ENCODE data around the gene SEPTIN2.

SEPTIN2 gene

GRCh38 chr2:241351640-241352031 is 35.9 kb downstream of the SEPTIN2 start:
- ATAC-seq (replicated peaks; ENCODE audit: extremely low read depth, poor library complexity, severe bottlenecking) (no peak), DNase-seq (ENCODE audit: low spot score in 2 of 2) (no peak)
- Mint-ChIP-seq H3K4me3 (no peak overlapping the region), H3K4me1 (peaks cover 5% of the 10 kb centered on the region), H3K27me3 (no peaks in the 10 kb centered on the region), H3K36me3 (ENCODE audit: insufficient read depth) (peaks cover 44% of the 10 kb centered on the region), H3K9me3 (no peaks in the 10 kb centered on the region), H3K27ac (ENCODE audit: low read depth) (no peak overlapping the region)

- Mint-ChIP-seq H3K4me1 (peaks cover 10% of the 10 kb centered on the region), H3K27ac (ENCODE audit: low read depth) (no peak overlapping the region), H3K9me3 (no peaks in the 10 kb centered on the region), H3K36me3 (ENCODE audit: insufficient read depth) (peaks cover 41% of the 10 kb centered on the region), H3K4me3 (no peak overlapping the region), H3K27me3 (no peaks in the 10 kb centered on the region)
- DNase-seq (ENCODE audit: low spot score in 2 of 2), result no peak
- ATAC-seq (replicated peaks; ENCODE audit: extremely low read depth, poor library complexity, severe bottlenecking), result no peak
Measured at GRCh38 chr2:241352227-241352626, 36.5 kb downstream of the SEPTIN2 start.

GRCh38 chr2:241354668-241355658 is 39.2 kb downstream of the SEPTIN2 start:
- no peak overlapping the region for H3K27ac Mint-ChIP-seq (ENCODE audit: low read depth)
- DNase-seq (ENCODE audit: low spot score in 2 of 2) (peak; percentile 24 to 59), ATAC-seq (replicated peaks; ENCODE audit: extremely low read depth, poor library complexity, severe bottlenecking) (peak; percentile 19)
- no peaks in the 10 kb centered on the region for H3K9me3 Mint-ChIP-seq
- peaks cover 25% of the 10 kb centered on the region for H3K36me3 Mint-ChIP-seq (ENCODE audit: insufficient read depth)
- no peaks in the 10 kb centered on the region for H3K27me3 Mint-ChIP-seq
- peaks cover 12% of the 10 kb centered on the region for H3K4me1 Mint-ChIP-seq
- no peak overlapping the region for H3K4me3 Mint-ChIP-seq

GRCh38 chr2:241355983-241356870 is 40.5 kb downstream of the SEPTIN2 start, which contains the start of gene FARP2:
Gene FARP2, plus strand, starts transcription at chr2:241356285. Its CDS starts 16,823 bp downstream, at chr2:241373108.
- H3K36me3 Mint-ChIP-seq (ENCODE audit: insufficient read depth), result peaks cover 15% of the 10 kb centered on the region
- H3K4me1 Mint-ChIP-seq, result peaks cover 12% of the 10 kb centered on the region
- ATAC-seq (replicated peaks; ENCODE audit: extremely low read depth, poor library complexity, severe bottlenecking), result peak; percentile 93
- H3K27ac Mint-ChIP-seq (ENCODE audit: low read depth), result peak within 1 kb of the TSS; percentile 7
- no peaks in the 10 kb centered on the region for H3K27me3 Mint-ChIP-seq
- H3K9me3 Mint-ChIP-seq, result no peaks in the 10 kb centered on the region
- DNase-seq (ENCODE audit: low spot score in 2 of 2), result peak; percentile 87 to 96
- H3K4me3 Mint-ChIP-seq, result peak within 1 kb of the TSS; percentile 66

- H3K27ac Mint-ChIP-seq (ENCODE audit: low read depth), result no peak overlapping the region
- peaks cover 9% of the 10 kb centered on the region for H3K36me3 Mint-ChIP-seq (ENCODE audit: insufficient read depth)
- peaks cover 12% of the 10 kb centered on the region for H3K4me1 Mint-ChIP-seq
- DNase-seq (ENCODE audit: low spot score in 2 of 2) (no peak), ATAC-seq (replicated peaks; ENCODE audit: extremely low read depth, poor library complexity, severe bottlenecking) (no peak)
- no peaks in the 10 kb centered on the region for H3K9me3 Mint-ChIP-seq
- H3K4me3 Mint-ChIP-seq, result peak overlapping the region; percentile 66
- H3K27me3 Mint-ChIP-seq, result no peaks in the 10 kb centered on the region
Measured at GRCh38 chr2:241356871-241357260, 41.1 kb downstream of the SEPTIN2 start.

- ATAC-seq (replicated peaks; ENCODE audit: extremely low read depth, poor library complexity, severe bottlenecking) (no peak), DNase-seq (ENCODE audit: low spot score in 2 of 2) (no peak)
- H3K9me3 Mint-ChIP-seq, result no peaks in the 10 kb centered on the region
- H3K4me3 Mint-ChIP-seq, result peak overlapping the region; percentile 66
- H3K27ac Mint-ChIP-seq (ENCODE audit: low read depth), result no peak overlapping the region
- peaks cover 12% of the 10 kb centered on the region for H3K4me1 Mint-ChIP-seq
- H3K27me3 Mint-ChIP-seq, result no peaks in the 10 kb centered on the region
- peaks cover 4% of the 10 kb centered on the region for H3K36me3 Mint-ChIP-seq (ENCODE audit: insufficient read depth)
Measured at GRCh38 chr2:241357531-241357930, 41.8 kb downstream of the SEPTIN2 start.

- H3K27me3 Mint-ChIP-seq, result no peaks in the 10 kb centered on the region
- no peaks in the 10 kb centered on the region for H3K9me3 Mint-ChIP-seq
- no peak overlapping the region for H3K27ac Mint-ChIP-seq (ENCODE audit: low read depth)
- ATAC-seq (replicated peaks; ENCODE audit: extremely low read depth, poor library complexity, severe bottlenecking), result no peak
- no peak for DNase-seq (ENCODE audit: low spot score in 2 of 2)
- H3K4me3 Mint-ChIP-seq, result no peak overlapping the region
- H3K4me1 Mint-ChIP-seq, result peaks cover 12% of the 10 kb centered on the region
- peaks cover 4% of the 10 kb centered on the region for H3K36me3 Mint-ChIP-seq (ENCODE audit: insufficient read depth)
Measured at GRCh38 chr2:241358470-241358869, 42.7 kb downstream of the SEPTIN2 start.

- DNase-seq (ENCODE audit: low spot score in 2 of 2) (no peak), ATAC-seq (replicated peaks; ENCODE audit: extremely low read depth, poor library complexity, severe bottlenecking) (no peak)
- no peaks in the 10 kb centered on the region for H3K27me3 Mint-ChIP-seq
- H3K27ac Mint-ChIP-seq (ENCODE audit: low read depth), result no peak overlapping the region
- peaks cover 11% of the 10 kb centered on the region for H3K4me1 Mint-ChIP-seq
- no peak overlapping the region for H3K4me3 Mint-ChIP-seq
- peaks cover under 1% of the 10 kb centered on the region for H3K36me3 Mint-ChIP-seq (ENCODE audit: insufficient read depth)
- H3K9me3 Mint-ChIP-seq, result no peaks in the 10 kb centered on the region
Measured at GRCh38 chr2:241359481-241360045, 43.8 kb downstream of the SEPTIN2 start.

- Mint-ChIP-seq H3K9me3 (no peaks in the 10 kb centered on the region), H3K27me3 (no peaks in the 10 kb centered on the region), H3K4me3 (no peak overlapping the region), H3K27ac (ENCODE audit: low read depth) (no peak overlapping the region), H3K4me1 (peaks cover 11% of the 10 kb centered on the region), H3K36me3 (ENCODE audit: insufficient read depth) (peaks cover 2% of the 10 kb centered on the region)
- no peak for DNase-seq (ENCODE audit: low spot score in 2 of 2)
- ATAC-seq (replicated peaks; ENCODE audit: extremely low read depth, poor library complexity, severe bottlenecking), result no peak
Measured at GRCh38 chr2:241363426-241363825, 47.7 kb downstream of the SEPTIN2 start.

- Mint-ChIP-seq H3K27me3 (no peaks in the 10 kb centered on the region), H3K36me3 (ENCODE audit: insufficient read depth) (peaks cover 2% of the 10 kb centered on the region), H3K4me3 (no peak overlapping the region), H3K27ac (ENCODE audit: low read depth) (no peak overlapping the region), H3K4me1 (peaks cover 11% of the 10 kb centered on the region), H3K9me3 (no peaks in the 10 kb centered on the region)
- ATAC-seq (replicated peaks; ENCODE audit: extremely low read depth, poor library complexity, severe bottlenecking), result no peak
- no peak for DNase-seq (ENCODE audit: low spot score in 2 of 2)
Measured at GRCh38 chr2:241364781-241365180, 49.1 kb downstream of the SEPTIN2 start.

GRCh38 chr2:241366678-241367077 is 51.0 kb downstream of the SEPTIN2 start:
- no peak overlapping the region for H3K4me3 Mint-ChIP-seq
- peaks cover 2% of the 10 kb centered on the region for H3K36me3 Mint-ChIP-seq (ENCODE audit: insufficient read depth)
- H3K27ac Mint-ChIP-seq (ENCODE audit: low read depth), result no peak overlapping the region
- no peaks in the 10 kb centered on the region for H3K9me3 Mint-ChIP-seq
- peaks cover 11% of the 10 kb centered on the region for H3K4me1 Mint-ChIP-seq
- H3K27me3 Mint-ChIP-seq, result no peaks in the 10 kb centered on the region
- DNase-seq (ENCODE audit: low spot score in 2 of 2), result no peak
- no peak for ATAC-seq (replicated peaks; ENCODE audit: extremely low read depth, poor library complexity, severe bottlenecking)

- no peak overlapping the region for H3K4me3 Mint-ChIP-seq
- no peaks in the 10 kb centered on the region for H3K9me3 Mint-ChIP-seq
- no peaks in the 10 kb centered on the region for H3K27me3 Mint-ChIP-seq
- DNase-seq (ENCODE audit: low spot score in 2 of 2) (no peak), ATAC-seq (replicated peaks; ENCODE audit: extremely low read depth, poor library complexity, severe bottlenecking) (no peak)
- H3K4me1 Mint-ChIP-seq, result peaks cover 17% of the 10 kb centered on the region
- peaks cover 10% of the 10 kb centered on the region for H3K36me3 Mint-ChIP-seq (ENCODE audit: insufficient read depth)
- no peak overlapping the region for H3K27ac Mint-ChIP-seq (ENCODE audit: low read depth)
Measured at GRCh38 chr2:241368643-241369042, 52.9 kb downstream of the SEPTIN2 start.
